Left ventricle myocardium inferior (tissue), 1 donor: Measurements from ENCODE around the gene DMXL2. TPM values are rescaled to one million over a fixed set of nuclear protein-coding genes. Genes with fewer than 3 reads are reported as not detected.

Experiments used
- DNase-seq: peaks from one replicate; pipeline ENCODE4 v3.0.0-alpha.2; 2020
- H3K27ac ChIP-seq: fragments of 200-600 bp; replicated peaks from 2 replicates; pipeline ENCODE4 v1.8.0; 2021
- H3K27me3 ChIP-seq: fragments of 200-600 bp; 2 replicates; pipeline ENCODE4 v1.8.0; 2021; ENCODE audit warnings: low read depth
- H3K36me3 ChIP-seq: fragments of 200-600 bp; 2 replicates; pipeline ENCODE4 v1.8.0; 2021
- H3K4me1 ChIP-seq: fragments of 200-600 bp; 2 replicates; pipeline ENCODE4 v1.8.0; 2021
- H3K4me3 ChIP-seq: fragments of 200-600 bp; 2 replicates; pipeline ENCODE4 v1.8.0; 2021; ENCODE audit warnings: mild to moderate bottlenecking, moderate library complexity
- H3K9me3 ChIP-seq: fragments of 200-600 bp; replicated peaks from 2 replicates; pipeline ENCODE4 v1.8.0; 2021
- intact Hi-C: fragments of 100-400 bp; cut with micrococcal nuclease; formaldehyde crosslinking; loops from one replicate; pipeline ENCODE4 v1.11.0; 2022
- total RNA-seq: library from RNA; stranded (reverse); fragmentation: NEBNext Ultra II Directional; extraction: Animal tissue kit (Norgen Biotek cat#: 25700); gene quantifications from one replicate; pipeline ENCODE4 v1.2.1, GENCODE V29; 2021
- TF ChIP-seq, protein P1 (sequence below): fragments of 200-600 bp; IDR thresholded peaks from 2 replicates; pipeline ENCODE4 v1.8.0; 2021; ENCODE audit warnings: antibody characterized with exemption, mild to moderate bottlenecking, borderline replicate concordance
- donor health status: DM: no; HTN: yes; CAD: no; lungs with severe emphysema.

The DMXL2 gene
- total RNA-seq, 1 donor from 2014 or later = 7.4 TPM

GRCh38 chr15:51634591-51635198, 12.1 kb upstream of the DMXL2 start:
- DNase-seq = no peak
- H3K9me3 ChIP-seq = no peaks in the 10 kb centered on the region
- no peaks in the 10 kb centered on the region for H3K27me3 ChIP-seq
- TF ChIP-seq, protein P1, sequence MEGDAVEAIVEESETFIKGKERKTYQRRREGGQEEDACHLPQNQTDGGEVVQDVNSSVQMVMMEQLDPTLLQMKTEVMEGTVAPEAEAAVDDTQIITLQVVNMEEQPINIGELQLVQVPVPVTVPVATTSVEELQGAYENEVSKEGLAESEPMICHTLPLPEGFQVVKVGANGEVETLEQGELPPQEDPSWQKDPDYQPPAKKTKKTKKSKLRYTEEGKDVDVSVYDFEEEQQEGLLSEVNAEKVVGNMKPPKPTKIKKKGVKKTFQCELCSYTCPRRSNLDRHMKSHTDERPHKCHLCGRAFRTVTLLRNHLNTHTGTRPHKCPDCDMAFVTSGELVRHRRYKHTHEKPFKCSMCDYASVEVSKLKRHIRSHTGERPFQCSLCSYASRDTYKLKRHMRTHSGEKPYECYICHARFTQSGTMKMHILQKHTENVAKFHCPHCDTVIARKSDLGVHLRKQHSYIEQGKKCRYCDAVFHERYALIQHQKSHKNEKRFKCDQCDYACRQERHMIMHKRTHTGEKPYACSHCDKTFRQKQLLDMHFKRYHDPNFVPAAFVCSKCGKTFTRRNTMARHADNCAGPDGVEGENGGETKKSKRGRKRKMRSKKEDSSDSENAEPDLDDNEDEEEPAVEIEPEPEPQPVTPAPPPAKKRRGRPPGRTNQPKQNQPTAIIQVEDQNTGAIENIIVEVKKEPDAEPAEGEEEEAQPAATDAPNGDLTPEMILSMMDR = no peak
- intact Hi-C loops = no loop called here
- no peaks in the 10 kb centered on the region for H3K4me1 ChIP-seq
- no peak overlapping the region for H3K27ac ChIP-seq
- H3K4me3 ChIP-seq = no peak overlapping the region
- no peaks in the 10 kb centered on the region for H3K36me3 ChIP-seq

DNA sequence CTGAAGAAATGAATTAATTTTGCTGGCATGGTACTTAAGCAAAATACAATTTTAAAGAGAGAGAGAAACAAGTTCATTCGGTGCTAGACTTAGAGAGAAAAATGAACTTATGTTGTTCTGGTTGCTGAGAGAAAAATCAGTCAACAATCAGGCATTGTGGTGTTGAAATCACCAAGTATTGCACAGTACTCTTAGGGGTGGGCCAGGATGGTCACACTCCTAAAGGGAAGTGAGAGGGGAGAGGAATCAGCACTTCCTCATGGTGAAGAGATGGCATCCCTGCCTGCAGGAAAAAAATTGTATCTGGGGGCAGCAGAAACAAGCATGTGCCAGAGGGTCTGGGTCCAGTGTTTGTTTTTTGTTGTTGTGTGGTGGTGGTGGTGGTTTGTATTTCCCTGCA, 7.0 kb upstream of the DMXL2 start:
- Histone ChIP-seq H3K4me3 (no peak overlapping the region), H3K27ac (no peak overlapping the region), H3K9me3 (no peaks in the 10 kb centered on the region), H3K4me1 (no peaks in the 10 kb centered on the region), H3K27me3 (no peaks in the 10 kb centered on the region), H3K36me3 (no peaks in the 10 kb centered on the region)
- TF ChIP-seq, protein P1 = no peak
- intact Hi-C loops = no loop called here
- no peak for DNase-seq

DNA sequence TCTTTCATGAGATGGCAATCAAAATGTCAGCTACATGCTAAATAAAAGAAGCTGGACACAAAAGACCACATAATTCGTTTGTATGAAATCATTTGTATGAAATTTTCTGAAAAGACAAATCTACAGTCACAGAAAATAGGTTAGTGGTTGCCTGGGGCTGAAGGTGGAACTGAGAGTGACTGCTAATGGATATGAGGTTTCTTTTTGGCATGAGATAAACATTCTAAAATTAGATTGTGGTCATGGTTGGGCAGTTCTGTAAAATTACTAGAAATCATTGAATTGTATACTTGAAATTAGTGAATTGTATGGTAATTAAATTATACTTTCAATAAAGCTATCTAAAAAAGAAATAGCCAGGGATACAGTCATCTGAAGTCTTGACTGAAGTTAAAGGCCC, 2.7 kb upstream of the DMXL2 start:
- no peaks in the 10 kb centered on the region for H3K27me3 ChIP-seq
- H3K36me3 ChIP-seq = no peaks in the 10 kb centered on the region
- no peaks in the 10 kb centered on the region for H3K9me3 ChIP-seq
- no peak for DNase-seq
- H3K4me3 ChIP-seq = no peak overlapping the region
- TF ChIP-seq, protein P1 = no peak
- intact Hi-C loops = no loop called here
- H3K4me1 ChIP-seq = peaks cover 26% of the 10 kb centered on the region
- H3K27ac ChIP-seq = no peak overlapping the region

DNA sequence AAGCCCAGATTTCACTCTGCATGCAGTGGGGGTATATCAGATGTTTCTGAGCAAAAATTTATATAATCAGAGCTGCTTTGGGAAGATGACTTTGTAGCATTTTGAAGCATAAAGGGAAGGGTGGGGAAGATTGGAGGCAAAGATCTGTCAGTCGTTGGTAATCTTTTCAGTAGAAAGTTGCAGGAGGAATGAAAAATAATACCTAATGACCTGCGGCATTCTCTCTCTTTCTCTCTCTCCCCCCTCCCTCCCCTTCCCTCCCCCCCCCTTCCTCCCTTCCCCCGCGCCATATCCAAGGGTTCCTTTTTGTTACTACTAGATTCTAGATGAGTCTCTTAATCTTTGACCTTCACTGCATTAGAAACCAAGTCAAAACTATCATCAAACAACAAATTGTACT, 1.5 kb upstream of the DMXL2 start:
- Histone ChIP-seq H3K4me1 (peaks cover 26% of the 10 kb centered on the region), H3K9me3 (no peaks in the 10 kb centered on the region), H3K36me3 (no peaks in the 10 kb centered on the region), H3K27me3 (no peaks in the 10 kb centered on the region), H3K27ac (no peak overlapping the region), H3K4me3 (no peak overlapping the region)
- TF ChIP-seq, protein P1 = no peak
- no peak for DNase-seq
- intact Hi-C loops = no loop called here

- TF ChIP-seq, protein P1 = no peak
- intact Hi-C loops = no loop called here
- Histone ChIP-seq H3K36me3 (no peaks in the 10 kb centered on the region), H3K4me1 (peaks cover 26% of the 10 kb centered on the region), H3K27ac (peak overlapping the region; percentile 83), H3K27me3 (no peaks in the 10 kb centered on the region), H3K4me3 (peak overlapping the region; percentile 88), H3K9me3 (no peaks in the 10 kb centered on the region)
- DNase-seq = no peak
Observed at GRCh38 chr15:51623386-51623938, 891 bp upstream of the DMXL2 start.
